Testis (tissue), 2 donors: ENCODE results near the gene TARBP2.

Experiments
- POLR2A ChIP-seq: fragments of 450-650 bp; IDR thresholded peaks from one replicate; pipeline ENCODE4 v1.6.1; 2017; ENCODE audit warnings: antibody characterized with exemption, mild to moderate bottlenecking, moderate library complexity
- TF ChIP-seq, protein P1 (sequence below), 3 experiments: fragments of 450-650 bp in 2 of 3; fragments of 200-600 bp in 1 of 3; sonication (generic) in 1 of 3; IDR thresholded peaks; one replicate each; pipeline ENCODE4 v1.5.1; 2016 to 2019; ENCODE audit warnings: antibody characterized with exemption in 3 of 3, mild to moderate bottlenecking in 2 of 3, moderate library complexity in 1 of 3

DNA sequence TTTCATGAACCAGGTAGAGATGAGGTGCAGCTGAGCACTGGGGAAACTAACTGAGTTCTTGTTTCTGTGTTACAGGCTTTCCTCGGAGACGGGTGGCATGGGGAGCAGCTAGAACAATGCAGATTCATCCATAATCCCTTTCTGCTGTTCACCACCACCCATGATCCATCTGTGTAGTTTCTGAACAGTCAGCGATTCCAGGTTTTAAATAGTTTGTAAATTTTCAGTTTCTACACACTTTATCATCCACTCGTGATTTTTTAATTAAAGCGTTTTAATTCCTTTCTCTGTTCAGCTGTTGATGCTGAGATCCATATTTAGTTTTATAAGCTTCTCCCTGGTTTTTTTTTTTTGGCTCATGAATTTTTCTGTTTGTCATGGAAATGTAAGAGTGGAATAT is 21.8 kb upstream of the TARBP2 start:
- TF ChIP-seq, protein P1, sequence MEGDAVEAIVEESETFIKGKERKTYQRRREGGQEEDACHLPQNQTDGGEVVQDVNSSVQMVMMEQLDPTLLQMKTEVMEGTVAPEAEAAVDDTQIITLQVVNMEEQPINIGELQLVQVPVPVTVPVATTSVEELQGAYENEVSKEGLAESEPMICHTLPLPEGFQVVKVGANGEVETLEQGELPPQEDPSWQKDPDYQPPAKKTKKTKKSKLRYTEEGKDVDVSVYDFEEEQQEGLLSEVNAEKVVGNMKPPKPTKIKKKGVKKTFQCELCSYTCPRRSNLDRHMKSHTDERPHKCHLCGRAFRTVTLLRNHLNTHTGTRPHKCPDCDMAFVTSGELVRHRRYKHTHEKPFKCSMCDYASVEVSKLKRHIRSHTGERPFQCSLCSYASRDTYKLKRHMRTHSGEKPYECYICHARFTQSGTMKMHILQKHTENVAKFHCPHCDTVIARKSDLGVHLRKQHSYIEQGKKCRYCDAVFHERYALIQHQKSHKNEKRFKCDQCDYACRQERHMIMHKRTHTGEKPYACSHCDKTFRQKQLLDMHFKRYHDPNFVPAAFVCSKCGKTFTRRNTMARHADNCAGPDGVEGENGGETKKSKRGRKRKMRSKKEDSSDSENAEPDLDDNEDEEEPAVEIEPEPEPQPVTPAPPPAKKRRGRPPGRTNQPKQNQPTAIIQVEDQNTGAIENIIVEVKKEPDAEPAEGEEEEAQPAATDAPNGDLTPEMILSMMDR (IDR thresholded peaks at IDR 0.05) = no peak
- no peak for TF ChIP-seq POLR2A
